ENCODE data around the gene KRT26. TPM values are rescaled to one million over a fixed set of nuclear protein-coding genes. Genes with fewer than 3 reads are reported as not detected.
A peak's percentile ranks its signal among the peaks of the same experiment; 100 is the strongest.
"Not testable (repeated sequence)": the region's sequence is repeated elsewhere in the genome, so short reads cannot be mapped to it uniquely, and the experiment has no call there.

KRT26 gene
- total RNA-seq, 4 donors from 2014 or later = 9.2 TPM; not detected in 3

DNA sequence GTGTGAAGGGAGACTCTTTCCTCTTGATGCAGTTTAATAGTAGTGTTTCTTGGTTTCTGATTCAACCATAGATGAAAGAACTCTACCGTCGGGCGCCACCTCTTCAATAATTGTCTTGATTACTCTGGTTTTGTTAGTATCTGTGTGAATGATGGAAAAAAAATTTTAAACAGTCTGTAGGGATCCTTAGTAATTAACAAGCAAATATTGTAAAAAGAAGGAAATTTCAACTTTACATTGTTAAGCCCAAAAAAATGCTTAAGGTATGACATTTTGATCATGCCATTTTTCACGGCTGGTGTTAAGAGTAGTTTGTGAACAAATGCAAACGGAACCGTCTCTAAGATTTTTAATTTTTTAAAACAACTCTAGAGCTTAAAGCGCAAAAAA is 46.3 kb upstream of the KRT26 start:
- no peak for TF ChIP-seq POLR2A (IDR thresholded peaks at IDR 0.05)
- peak overlapping the region; percentile 62 for H3K4me3 ChIP-seq (ENCODE audit: low read depth, poor library complexity, severe bottlenecking)
- 10 to 15% methylated on average over 7 of the region's 7 CpGs for WGBS, 2 donors
- DNase-seq (ENCODE audit: low spot score in 2 of 2) = no peak
- intact Hi-C loops (cut with DNase I; ENCODE audit: low total_unique reads) = no loop called here

- TF ChIP-seq CTCF (IDR thresholded peaks at IDR 0.05) = no peak
- no peak for TF ChIP-seq POLR2A (IDR thresholded peaks at IDR 0.05)
- DNase-seq (ENCODE audit: low spot score in 2 of 2) = no peak
- intact Hi-C loops (cut with DNase I; ENCODE audit: low total_unique reads) = no loop called here
- H3K4me3 ChIP-seq (ENCODE audit: low read depth, poor library complexity, severe bottlenecking) = no peak overlapping the region
- 85 to 91% methylated on average over 4 of the region's 4 CpGs for whole genome bisulfite sequencing, 2 donors
These were observed 45.2 kb upstream of the KRT26 start for GRCh38 chr17:40817103-40817682.

DNA sequence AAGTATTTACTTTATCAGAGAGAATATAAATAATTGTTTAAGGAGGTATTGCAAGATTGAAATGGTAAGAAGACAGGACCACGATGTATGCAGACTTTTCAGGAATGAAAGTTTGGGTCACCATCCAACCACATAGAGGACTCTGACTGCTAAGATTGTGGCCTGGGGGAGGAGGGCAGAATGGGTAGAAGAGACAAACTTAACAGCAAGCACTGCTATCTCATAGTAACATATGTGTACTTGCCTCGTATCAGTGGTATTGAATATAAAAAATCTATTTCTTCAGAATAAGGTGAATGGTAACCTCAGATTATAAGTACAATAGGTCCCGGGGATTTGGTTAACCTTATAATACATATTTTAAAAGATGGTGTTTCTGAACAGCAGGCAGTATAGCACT is 44.6 kb upstream of the KRT26 start:
- intact Hi-C loops (cut with DNase I; ENCODE audit: low total_unique reads) = no loop called here
- TF ChIP-seq CTCF (IDR thresholded peaks at IDR 0.05) (no peak), POLR2A (IDR thresholded peaks at IDR 0.05) (no peak)
- 77 to 80% methylated on average over 3 of the region's 3 CpGs for WGBS, 2 donors
- no peak for DNase-seq (ENCODE audit: low spot score in 2 of 2)
- H3K4me3 ChIP-seq (ENCODE audit: low read depth, poor library complexity, severe bottlenecking) = no peak overlapping the region

GRCh38 chr17:40815381-40815780 is 43.4 kb upstream of the KRT26 start:
- intact Hi-C loops (cut with DNase I; ENCODE audit: low total_unique reads) = no loop called here
- no peak for DNase-seq (ENCODE audit: low spot score in 2 of 2)
- 92 to 94% methylated on average over 1 of the region's 1 CpG for WGBS, 2 donors
- H3K4me3 ChIP-seq (ENCODE audit: low read depth, poor library complexity, severe bottlenecking) = no peak overlapping the region
- TF ChIP-seq CTCF (IDR thresholded peaks at IDR 0.05) (no peak), POLR2A (IDR thresholded peaks at IDR 0.05) (no peak)

DNA sequence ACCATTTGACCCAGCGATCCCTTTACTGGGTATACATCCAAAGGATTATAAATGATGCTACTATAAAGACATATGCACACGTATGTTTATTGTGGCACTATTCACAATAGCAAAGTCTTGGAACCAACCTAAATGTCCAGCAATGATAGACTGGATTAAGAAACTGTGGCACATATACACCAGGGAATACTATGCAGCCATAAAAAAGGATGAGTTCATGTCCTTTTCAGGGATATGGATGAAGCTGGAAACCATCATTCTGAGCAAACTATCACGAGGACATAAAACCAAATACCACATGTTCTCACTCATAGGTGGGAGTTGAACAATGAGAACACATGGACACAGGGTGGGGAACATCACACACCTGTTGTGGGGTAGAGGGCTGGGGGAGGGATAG is 42.7 kb upstream of the KRT26 start:
- DNase-seq (ENCODE audit: low spot score in 2 of 2); H3K4me3 ChIP-seq (ENCODE audit: low read depth, poor library complexity, severe bottlenecking); intact Hi-C loops (cut with DNase I; ENCODE audit: low total_unique reads): not testable (repeated sequence)
- WGBS, 2 donors = 72 to 93% methylated on average over 3 of the region's 3 CpGs

- no peak overlapping the region for H3K4me3 ChIP-seq (ENCODE audit: low read depth, poor library complexity, severe bottlenecking)
- DNase-seq (ENCODE audit: low spot score in 2 of 2) = no peak
- no peak for TF ChIP-seq CTCF (IDR thresholded peaks at IDR 0.05)
- no peak for TF ChIP-seq POLR2A (IDR thresholded peaks at IDR 0.05)
- intact Hi-C loops (cut with DNase I; ENCODE audit: low total_unique reads) = no loop called here
- WGBS, 2 donors = 34 to 56% methylated on average over 4 of the region's 4 CpGs
These were observed 41.8 kb upstream of the KRT26 start for GRCh38 chr17:40813804-40814203.

DNA sequence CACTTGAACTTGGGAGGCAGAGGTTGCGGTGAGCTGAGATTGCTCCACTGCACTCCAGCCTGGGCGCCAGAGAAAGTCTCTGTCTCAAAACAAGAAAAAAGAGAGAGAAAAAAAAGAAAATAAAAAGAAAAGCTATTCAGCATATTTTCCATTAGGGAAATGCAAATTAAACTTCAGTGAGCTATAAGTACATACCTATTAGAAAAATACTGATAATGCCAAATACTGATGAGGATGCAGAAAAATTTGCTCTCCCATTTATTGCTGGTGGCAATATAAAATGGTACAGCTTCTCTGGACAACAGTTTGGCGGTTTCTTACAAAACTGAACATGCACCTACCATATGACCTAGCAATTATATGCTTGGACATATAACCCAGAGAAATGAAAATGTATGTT is 40.6 kb upstream of the KRT26 start:
- no peak for TF ChIP-seq CTCF (IDR thresholded peaks at IDR 0.05)
- no peak for TF ChIP-seq POLR2A (IDR thresholded peaks at IDR 0.05)
- 77 to 87% methylated on average over 3 of the region's 3 CpGs for WGBS, 2 donors
- intact Hi-C loops (cut with DNase I; ENCODE audit: low total_unique reads) = no loop called here
- no peak for DNase-seq (ENCODE audit: low spot score in 2 of 2)
- no peak overlapping the region for H3K4me3 ChIP-seq (ENCODE audit: low read depth, poor library complexity, severe bottlenecking)

Measured in lower leg skin (tissue), 4 donors.